GM10266 (cell line): ENCODE data around the gene TALDO1.
"Not testable (repeated sequence)": the region's sequence is repeated elsewhere in the genome, so short reads cannot be mapped to it uniquely, and the experiment has no call there.

ENCODE experiments used
- DNase-seq: peaks from one replicate; pipeline ENCODE4 v3.0.0; 2012; ENCODE audit errors: extremely low spot score
- TF ChIP-seq, protein P1 (sequence below): IDR thresholded peaks from 2 replicates; pipeline ENCODE4 v1.5.1; 2012; ENCODE audit warnings: mild to moderate bottlenecking, low read depth; ENCODE audit not compliant: control insufficient read depth, insufficient read depth; ENCODE audit errors: missing control alignments

Gene TALDO1

DNA sequence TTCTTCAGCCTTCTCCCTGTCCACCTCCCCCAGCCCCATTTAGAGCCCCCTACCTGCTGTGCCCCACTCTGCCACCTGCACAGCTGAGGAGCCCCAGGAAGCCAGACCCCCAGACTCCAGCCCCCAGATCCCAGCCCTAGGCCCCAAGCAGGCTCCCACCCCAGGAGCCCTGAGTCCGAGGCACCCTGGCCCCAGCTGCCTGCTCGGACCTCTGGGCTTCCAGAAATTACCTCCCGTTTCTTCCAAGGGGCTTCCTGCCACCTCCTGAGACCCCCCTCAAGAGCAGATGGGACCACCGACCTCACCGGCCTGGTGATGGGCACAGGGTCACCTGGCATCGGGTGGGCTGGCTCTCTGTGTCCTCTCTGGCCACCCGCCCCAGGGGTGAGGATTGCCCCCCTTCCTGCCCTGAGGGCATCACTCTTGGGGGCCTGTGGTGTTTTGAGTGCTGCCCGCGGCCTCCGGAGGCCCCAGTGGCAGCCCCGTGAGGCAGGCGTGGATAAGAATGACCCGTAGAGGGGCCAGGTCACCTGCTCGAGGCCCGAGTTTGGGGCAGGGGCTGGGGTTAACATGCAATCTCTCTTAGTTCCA, 18.3 kb upstream of the TALDO1 start:
- no peak for DNase-seq
- TF ChIP-seq, protein P1, sequence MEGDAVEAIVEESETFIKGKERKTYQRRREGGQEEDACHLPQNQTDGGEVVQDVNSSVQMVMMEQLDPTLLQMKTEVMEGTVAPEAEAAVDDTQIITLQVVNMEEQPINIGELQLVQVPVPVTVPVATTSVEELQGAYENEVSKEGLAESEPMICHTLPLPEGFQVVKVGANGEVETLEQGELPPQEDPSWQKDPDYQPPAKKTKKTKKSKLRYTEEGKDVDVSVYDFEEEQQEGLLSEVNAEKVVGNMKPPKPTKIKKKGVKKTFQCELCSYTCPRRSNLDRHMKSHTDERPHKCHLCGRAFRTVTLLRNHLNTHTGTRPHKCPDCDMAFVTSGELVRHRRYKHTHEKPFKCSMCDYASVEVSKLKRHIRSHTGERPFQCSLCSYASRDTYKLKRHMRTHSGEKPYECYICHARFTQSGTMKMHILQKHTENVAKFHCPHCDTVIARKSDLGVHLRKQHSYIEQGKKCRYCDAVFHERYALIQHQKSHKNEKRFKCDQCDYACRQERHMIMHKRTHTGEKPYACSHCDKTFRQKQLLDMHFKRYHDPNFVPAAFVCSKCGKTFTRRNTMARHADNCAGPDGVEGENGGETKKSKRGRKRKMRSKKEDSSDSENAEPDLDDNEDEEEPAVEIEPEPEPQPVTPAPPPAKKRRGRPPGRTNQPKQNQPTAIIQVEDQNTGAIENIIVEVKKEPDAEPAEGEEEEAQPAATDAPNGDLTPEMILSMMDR, result no peak

DNA sequence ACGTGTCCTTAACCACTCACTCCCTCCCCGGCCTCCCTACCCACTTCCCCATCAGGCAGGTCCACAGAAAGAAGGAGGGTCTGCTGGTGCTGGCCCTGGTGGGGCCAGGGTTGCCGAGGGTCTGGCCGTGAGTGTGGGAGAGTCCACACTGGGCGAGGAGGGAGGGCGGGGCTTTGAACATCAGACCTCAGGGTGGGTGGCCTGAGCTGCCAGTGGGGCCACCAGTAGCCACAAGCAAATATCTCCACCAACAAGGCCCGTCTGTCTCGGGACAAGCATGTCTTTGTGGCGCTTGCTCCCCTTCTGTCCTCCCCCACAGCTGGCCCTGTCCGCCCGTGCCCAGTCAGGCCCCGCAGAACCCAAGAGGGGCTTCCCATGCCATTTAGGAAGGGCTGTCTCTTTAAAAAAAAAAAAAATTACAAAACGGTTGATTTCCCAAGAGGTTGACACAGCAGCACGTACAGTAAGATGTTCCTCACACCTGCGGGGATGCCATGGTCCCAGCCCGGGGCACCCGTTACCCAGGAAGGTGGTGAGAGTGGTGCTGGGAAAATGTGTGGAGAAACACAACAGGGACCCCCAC, 17.7 kb upstream of the TALDO1 start:
- no peak for DNase-seq
- TF ChIP-seq, protein P1, result no peak

DNA sequence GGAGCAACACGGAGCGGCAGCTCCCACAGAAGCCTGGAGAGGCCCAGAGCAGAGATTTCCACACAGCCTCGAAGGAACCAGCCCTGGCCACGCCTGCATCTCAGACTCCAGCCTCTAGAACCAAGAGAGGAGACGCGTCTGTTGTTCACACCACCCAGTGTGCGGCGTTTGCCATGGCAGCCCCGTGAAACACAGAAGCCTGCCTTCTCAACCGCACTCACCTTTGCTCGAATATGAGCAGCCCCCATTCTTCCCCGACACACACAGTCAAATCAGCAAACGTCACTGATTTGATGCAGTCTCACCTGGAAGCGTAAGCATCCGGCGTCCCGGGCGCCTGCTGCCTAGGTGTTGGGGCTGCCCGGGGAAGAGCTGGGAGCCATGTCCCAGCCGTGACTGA, 14.2 kb upstream of the TALDO1 start:
- TF ChIP-seq, protein P1, result no peak
- no peak for DNase-seq

DNA sequence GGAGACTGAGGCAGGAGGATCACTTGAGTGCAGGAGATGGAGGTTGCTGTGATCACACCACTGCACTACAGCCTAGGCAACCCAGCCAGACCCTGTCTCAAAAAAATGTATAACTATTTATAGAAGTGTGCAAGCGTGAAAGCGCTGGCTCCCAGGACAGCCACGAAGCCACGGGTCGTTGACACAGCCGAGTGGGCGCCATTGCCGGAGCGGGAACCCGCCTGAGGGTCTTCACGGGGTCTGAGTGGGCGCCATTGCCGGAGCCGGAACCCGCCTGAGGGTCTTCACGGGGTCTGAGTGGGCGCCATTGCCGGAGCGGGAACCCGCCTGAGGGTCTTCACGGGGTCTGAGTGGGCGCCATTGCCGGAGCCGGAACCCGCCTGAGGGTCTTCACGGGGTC, 12.7 kb upstream of the TALDO1 start:
- not testable (repeated sequence) for DNase-seq

DNA sequence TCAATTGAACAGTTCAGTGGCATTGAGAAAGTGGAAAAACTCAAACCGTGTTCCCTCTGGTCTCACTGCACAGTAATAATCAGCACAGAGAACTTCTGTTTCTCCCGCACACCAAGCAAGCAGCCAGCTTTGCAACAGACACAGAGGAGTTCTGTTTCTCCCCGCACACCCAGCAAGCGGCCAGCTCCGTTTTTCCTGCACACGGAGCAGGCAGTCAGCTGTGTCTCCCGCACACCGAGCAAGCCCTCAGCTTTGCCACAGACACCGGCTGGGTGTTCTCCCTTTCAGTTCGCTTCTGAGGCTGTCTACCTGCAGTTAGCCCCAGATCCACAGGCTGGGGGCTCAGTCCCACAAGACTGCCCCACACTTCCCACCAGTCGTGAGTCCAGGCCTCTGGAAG, 9.9 kb upstream of the TALDO1 start:
- TF ChIP-seq, protein P1, result no peak

DNA sequence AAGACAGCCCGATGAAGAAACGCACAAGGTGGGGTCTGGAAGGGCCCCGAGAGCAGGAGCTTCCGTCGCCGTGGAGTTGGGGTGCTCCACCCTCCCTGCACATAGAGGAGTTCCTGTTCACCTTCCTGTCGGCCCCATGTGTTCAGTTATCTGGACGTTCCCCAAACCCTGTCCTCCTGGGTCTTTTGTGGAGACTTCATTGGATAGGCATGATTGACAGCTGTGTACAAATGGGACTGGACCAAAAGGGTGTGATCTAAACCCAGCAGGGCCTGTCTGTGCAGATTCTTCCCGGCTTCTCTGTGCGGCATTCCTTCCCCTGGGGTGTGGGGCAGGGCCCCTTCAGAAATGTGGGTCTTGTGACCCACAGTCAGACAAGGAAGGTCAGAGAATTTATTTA, 9.4 kb upstream of the TALDO1 start:
- DNase-seq, result not testable (repeated sequence)

More for the DNA sequence above, 9.9 kb upstream of the TALDO1 start:
- DNase-seq, result no peak

DNA sequence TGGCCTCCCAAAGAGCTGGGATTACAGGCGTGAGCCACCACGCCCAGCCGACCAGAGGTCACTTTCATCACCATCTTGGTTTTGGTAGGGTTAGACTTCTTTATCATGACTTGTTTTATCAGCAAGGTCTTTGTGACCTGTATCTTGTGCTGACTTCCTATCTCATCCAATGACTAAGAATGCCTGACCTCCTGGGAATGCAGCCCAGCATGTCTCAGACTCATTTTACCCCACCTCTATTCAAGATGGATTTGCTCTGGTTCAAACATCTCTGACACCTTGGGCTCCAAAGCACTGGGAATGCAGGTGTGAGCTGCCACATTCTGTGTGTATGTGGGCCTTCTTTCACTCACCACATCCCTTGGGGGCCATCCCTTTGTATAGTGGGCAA, 5.1 kb upstream of the TALDO1 start:
- TF ChIP-seq, protein P1, result no peak
- no peak for DNase-seq

DNA sequence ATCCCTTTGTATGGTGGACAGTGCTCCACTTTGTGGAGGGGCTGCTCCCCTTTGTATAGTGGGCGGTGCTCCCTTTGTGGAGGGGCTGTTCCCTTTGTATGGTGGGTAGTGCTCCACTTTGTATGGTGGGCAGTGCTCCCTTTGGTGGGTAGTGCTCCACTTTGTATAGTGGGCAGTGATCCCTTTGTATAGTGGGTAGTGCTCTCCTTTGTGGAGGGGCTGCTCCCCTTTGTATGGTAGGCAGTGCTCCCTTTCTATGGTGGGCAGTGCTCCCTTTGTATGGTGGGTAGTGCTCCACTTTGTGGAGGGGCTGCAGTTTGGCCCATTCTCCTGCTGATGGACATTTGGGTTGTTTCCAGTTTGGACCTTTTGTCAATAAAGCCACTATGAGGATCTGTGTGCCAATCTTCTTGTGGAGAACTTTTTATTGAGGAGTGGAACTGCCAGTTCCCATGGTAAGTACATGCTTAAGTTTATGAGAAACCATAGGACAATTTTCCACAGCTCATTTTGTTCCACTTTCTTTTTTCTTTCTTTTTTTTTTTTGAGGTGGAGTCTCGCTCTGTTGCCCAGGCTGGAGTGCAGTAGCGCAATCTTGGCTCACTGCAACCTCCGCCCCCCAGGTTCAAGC, 4.6 kb upstream of the TALDO1 start:
- DNase-seq, result no peak
- TF ChIP-seq, protein P1, result no peak
